ENCODE data around the gene ZFP62. TPM values are rescaled to one million over a fixed set of nuclear protein-coding genes. Genes with fewer than 3 reads are reported as not detected.
A peak's percentile ranks its signal among the peaks of the same experiment; 100 is the strongest.

The ZFP62 gene
- total RNA-seq, 2 donors from 2014 or later = 10.6 to 13.1 TPM

DNA sequence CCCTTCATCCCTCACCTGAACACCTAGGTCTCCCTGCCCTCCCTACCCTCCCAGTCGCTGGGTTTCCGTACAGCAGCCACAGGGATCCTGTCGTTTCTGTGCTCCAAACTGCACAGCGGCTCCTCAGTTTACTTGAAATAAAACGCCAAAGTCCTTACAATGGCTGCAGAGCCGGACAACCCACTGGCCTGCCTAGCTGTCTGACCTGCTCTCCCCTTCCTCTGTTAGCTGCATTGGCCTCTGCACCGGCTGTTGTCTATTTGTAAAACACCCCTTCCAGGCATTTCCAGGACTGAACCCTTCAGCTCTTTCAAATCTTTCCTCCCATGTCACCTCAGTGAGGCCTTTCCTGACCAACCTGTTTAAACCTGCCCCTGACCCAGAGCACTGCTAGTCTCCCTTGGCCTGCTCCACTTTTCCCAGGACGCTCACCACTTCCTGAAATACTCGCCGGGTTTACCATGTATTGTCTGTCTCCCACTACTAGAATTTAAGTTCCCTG lies 49.4 kb downstream of the ZFP62 start:
- TF ChIP-seq, protein P1, sequence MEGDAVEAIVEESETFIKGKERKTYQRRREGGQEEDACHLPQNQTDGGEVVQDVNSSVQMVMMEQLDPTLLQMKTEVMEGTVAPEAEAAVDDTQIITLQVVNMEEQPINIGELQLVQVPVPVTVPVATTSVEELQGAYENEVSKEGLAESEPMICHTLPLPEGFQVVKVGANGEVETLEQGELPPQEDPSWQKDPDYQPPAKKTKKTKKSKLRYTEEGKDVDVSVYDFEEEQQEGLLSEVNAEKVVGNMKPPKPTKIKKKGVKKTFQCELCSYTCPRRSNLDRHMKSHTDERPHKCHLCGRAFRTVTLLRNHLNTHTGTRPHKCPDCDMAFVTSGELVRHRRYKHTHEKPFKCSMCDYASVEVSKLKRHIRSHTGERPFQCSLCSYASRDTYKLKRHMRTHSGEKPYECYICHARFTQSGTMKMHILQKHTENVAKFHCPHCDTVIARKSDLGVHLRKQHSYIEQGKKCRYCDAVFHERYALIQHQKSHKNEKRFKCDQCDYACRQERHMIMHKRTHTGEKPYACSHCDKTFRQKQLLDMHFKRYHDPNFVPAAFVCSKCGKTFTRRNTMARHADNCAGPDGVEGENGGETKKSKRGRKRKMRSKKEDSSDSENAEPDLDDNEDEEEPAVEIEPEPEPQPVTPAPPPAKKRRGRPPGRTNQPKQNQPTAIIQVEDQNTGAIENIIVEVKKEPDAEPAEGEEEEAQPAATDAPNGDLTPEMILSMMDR (IDR thresholded peaks at IDR 0.05) = no peak
- DNase-seq (ENCODE audit: low spot score) = no peak
- Histone ChIP-seq H3K27ac (peak overlapping the region; percentile 98), H3K4me3 (peak overlapping the region in 1 of 2 donors; percentile 68), H3K27me3 (no peaks in the 10 kb centered on the region), H3K4me1 (peaks cover 0 to 46% of the 10 kb centered on the region in 2 donors), H3K36me3 (no peaks in the 10 kb centered on the region), H3K9me3 (no peaks in the 10 kb centered on the region)

DNA sequence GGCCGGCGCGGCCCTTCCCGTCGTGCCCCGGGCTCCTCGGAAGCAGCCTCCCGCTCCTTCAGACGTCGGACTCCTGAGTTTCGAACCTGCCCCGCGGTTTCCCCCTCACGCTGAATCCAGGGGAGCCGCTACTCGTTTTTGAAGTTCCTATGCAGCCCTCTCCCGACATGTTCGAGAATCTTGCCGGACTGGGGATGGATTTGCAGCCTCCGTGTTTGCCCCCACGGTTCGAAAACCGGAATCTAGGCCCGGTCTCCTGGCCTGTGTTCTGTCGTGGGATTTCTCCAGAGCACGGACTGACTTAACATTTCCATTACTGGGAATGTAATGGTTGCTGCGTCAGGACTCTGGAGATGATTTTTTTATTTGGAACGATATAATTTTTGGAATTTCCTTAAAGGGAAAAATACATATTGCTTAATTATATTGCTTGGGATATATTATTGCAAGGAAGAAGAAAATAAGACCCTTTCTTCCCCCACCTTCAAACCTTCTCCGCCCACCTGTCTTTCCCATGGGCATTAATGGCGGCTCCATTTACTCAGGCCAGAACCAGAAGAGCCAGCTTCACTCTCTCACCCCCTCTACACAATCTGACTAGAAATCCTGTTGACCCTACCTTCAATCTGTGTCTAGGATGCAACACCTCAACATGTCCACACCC lies 50.0 kb downstream of the ZFP62 start:
- Histone ChIP-seq H3K27ac (peak overlapping the region; percentile 98), H3K36me3 (no peaks in the 10 kb centered on the region), H3K27me3 (no peaks in the 10 kb centered on the region), H3K4me3 (peak overlapping the region; percentile 68 to 69), H3K9me3 (no peaks in the 10 kb centered on the region), H3K4me1 (peaks cover 0 to 46% of the 10 kb centered on the region in 2 donors)
- TF ChIP-seq, protein P1 (IDR thresholded peaks at IDR 0.05) = no peak
- no peak for DNase-seq (ENCODE audit: low spot score)

- TF ChIP-seq, protein P1 (IDR thresholded peaks at IDR 0.05) = no peak
Measured at GRCh38 chr5:180810210-180810958, 50.7 kb downstream of the ZFP62 start.

DNA sequence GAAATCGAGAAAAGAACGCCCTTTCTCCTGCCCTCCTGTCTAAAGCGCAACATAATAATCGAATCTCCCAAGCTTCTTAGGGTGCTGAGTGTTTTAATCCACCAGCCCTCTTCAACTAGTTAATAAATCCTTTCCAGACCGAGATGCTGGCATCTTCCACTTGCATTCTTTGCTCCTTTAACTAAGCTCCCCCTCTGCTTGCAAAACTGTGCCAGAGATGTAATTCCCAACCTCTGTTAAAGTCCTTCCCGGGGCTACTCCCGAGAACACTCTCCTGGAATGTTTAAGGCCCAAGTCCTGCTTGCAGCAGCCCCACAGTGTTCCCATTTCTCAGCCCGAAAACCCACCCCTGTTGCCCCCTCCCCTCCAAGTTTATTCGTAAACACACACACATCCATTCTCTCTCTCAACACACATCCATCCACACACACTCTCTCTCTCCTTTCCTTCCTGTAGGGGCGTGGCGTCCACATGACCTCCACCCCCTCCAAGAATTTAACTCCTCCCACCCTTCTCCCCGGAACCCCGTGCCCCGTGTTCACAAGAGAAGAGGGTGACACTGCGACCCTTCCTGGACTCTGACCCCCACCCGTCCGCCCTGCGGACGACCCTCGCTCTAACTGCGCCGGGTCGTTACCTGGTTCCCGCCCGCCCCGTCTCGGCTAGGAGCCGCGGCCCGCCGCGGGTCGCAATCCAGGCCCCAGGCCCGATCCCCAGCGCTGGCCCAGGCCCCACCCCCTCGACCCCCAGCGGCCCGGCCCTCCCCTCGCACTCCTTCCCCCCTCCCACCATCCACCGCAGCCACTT lies 51.5 kb downstream of the ZFP62 start:
- H3K9me3 ChIP-seq = no peaks in the 10 kb centered on the region
- TF ChIP-seq, protein P1 (IDR thresholded peaks at IDR 0.05) = no peak
- peaks cover 0 to 59% of the 10 kb centered on the region in 2 donors for H3K4me1 ChIP-seq
- H3K27me3 ChIP-seq = no peaks in the 10 kb centered on the region
- DNase-seq (ENCODE audit: low spot score) = peak; percentile 89
- no peaks in the 10 kb centered on the region for H3K36me3 ChIP-seq
- peak overlapping the region; percentile 68 to 69 for H3K4me3 ChIP-seq
- peak overlapping the region; percentile 98 for H3K27ac ChIP-seq

More at GRCh38 chr5:180810210-180810958, 50.7 kb downstream of the ZFP62 start:
- Histone ChIP-seq H3K4me3 (peak overlapping the region; percentile 68 to 69), H3K4me1 (peaks cover 0 to 51% of the 10 kb centered on the region in 2 donors), H3K9me3 (no peaks in the 10 kb centered on the region), H3K27ac (peak overlapping the region; percentile 98), H3K27me3 (no peaks in the 10 kb centered on the region), H3K36me3 (no peaks in the 10 kb centered on the region)
- DNase-seq (ENCODE audit: low spot score) = peak; percentile 96

- TF ChIP-seq, protein P1 (IDR thresholded peaks at IDR 0.05) = no peak
- DNase-seq (ENCODE audit: low spot score) = no peak
- H3K4me1 ChIP-seq = peaks cover 0 to 69% of the 10 kb centered on the region in 2 donors
- H3K27me3 ChIP-seq = no peaks in the 10 kb centered on the region
- H3K4me3 ChIP-seq = peak overlapping the region in 1 of 2 donors; percentile 68
- no peaks in the 10 kb centered on the region for H3K36me3 ChIP-seq
- H3K9me3 ChIP-seq = no peaks in the 10 kb centered on the region
- H3K27ac ChIP-seq = peak overlapping the region in 1 of 2 donors; percentile 98
Measured at GRCh38 chr5:180808461-180809000, 52.5 kb downstream of the ZFP62 start.

Measured in right atrium auricular region (tissue), 2 donors.